Panc1 (cell line): ENCODE results near the gene GNLY. TPM values are rescaled to one million over a fixed set of nuclear protein-coding genes. Genes with fewer than 3 reads are reported as not detected.

ENCODE experiments used
- ATAC-seq: fragments of 200-7000 bp; cut with Tn5 transposase; 2 replicates; pipeline ENCODE4 v1.9.1; 2020; ENCODE audit warnings: mild to moderate bottlenecking, moderate library complexity
- BruUV-seq: library from RNA; stranded (reverse); fragments of 400-500 nt; replicated peaks from 2 replicates; lab custom pipeline; 2021; lab: Mats Ljungman, UMichigan
- CTCF ChIA-PET: fragments of 300-600 bp; sonication (Branson Sonifier 250); formaldehyde crosslinking; loops from one replicate; lab custom pipeline; 2022; ENCODE audit warnings: antibody characterized with exemption; lab: Charles Lee
- POLR2A ChIA-PET: fragments of 300-600 bp; sonication (Branson Sonifier 250); formaldehyde crosslinking; loops from one replicate; lab custom pipeline; 2022; ENCODE audit warnings: antibody characterized with exemption; lab: Charles Lee
- DNase-seq: peaks from one replicate; pipeline ENCODE4 v3.0.0-alpha.2; 2010; ENCODE audit warnings: low read depth, low spot score
- H3K27ac ChIP-seq: 2 replicates; pipeline ENCODE4 v1.5.1; 2011; ENCODE audit warnings: mild to moderate bottlenecking, low read length, inconsistent platforms
- H3K27me3 ChIP-seq: fragments of 200-500 bp; sonication (Bioruptor generic); 2 replicates; pipeline ENCODE4 v1.6.0; 2014; ENCODE audit warnings: low read length, inconsistent platforms; ENCODE audit not compliant: control insufficient read depth, insufficient read depth
- H3K36me3 ChIP-seq: fragments of 200-500 bp; sonication (Bioruptor generic); 2 replicates; pipeline ENCODE4 v1.5.1; 2014; ENCODE audit warnings: inconsistent platforms, mild to moderate bottlenecking, low read length, moderate library complexity; ENCODE audit not compliant: control insufficient read depth, insufficient read depth
- H3K4me1 ChIP-seq: 2 replicates; pipeline ENCODE4 v1.5.1; 2011; ENCODE audit warnings: inconsistent platforms, mild to moderate bottlenecking, low read length, moderate library complexity; ENCODE audit not compliant: control insufficient read depth, insufficient read depth
- H3K4me3 ChIP-seq, 2 experiments: 2 replicates each; pipeline ENCODE4 v1.5.1; 2011 to 2012; ENCODE audit warnings: low read depth in 2 of 2, low read length in 2 of 2, mild to moderate bottlenecking in 2 of 2, inconsistent platforms in 1 of 2, moderate library complexity in 1 of 2
- H3K9me3 ChIP-seq: fragments of 200-500 bp; sonication (Bioruptor generic); 2 replicates; pipeline ENCODE4 v1.5.1; 2014; ENCODE audit warnings: low read depth, mild to moderate bottlenecking, inconsistent platforms, low read length, moderate library complexity; ENCODE audit not compliant: control insufficient read depth, insufficient read depth
- POLR2AphosphoS5 ChIP-seq: IDR thresholded peaks from 2 replicates; pipeline ENCODE4 v1.6.1; 2012; ENCODE audit warnings: mild to moderate bottlenecking, low read depth, low read length, moderate library complexity
- SIN3A ChIP-seq: IDR thresholded peaks from 2 replicates; pipeline ENCODE4 v1.6.1; 2012; ENCODE audit warnings: low read depth, mild to moderate bottlenecking, low read length, moderate library complexity, borderline replicate concordance; ENCODE audit not compliant: insufficient read depth
- TCF7L2 ChIP-seq: IDR thresholded peaks from 2 replicates; pipeline ENCODE4 v1.6.1; 2011; ENCODE audit warnings: mild to moderate bottlenecking, low read depth, low read length, inconsistent platforms
- in situ Hi-C: cut with HindIII; loops from 2 replicates; pipeline ENCODE4 v1.10.0; 2016; ENCODE audit warnings: low sequenced_read_pairs, low pct_unique_long_range_greater_than_20kb
- intact Hi-C: fragments of 100-400 bp; cut with micrococcal nuclease; formaldehyde crosslinking; loops from one replicate; pipeline ENCODE4 v1.10.0; 2022; ENCODE audit not compliant: unreplicated experiment
- total RNA-seq: library from RNA; stranded (reverse); gene quantifications from one replicate; pipeline ENCODE4 v1.2.1, GENCODE V29; 2021; ENCODE audit not compliant: unreplicated experiment
- TF ChIP-seq, protein P1 (sequence below), 2 experiments: IDR thresholded peaks; 2 replicates each; pipeline ENCODE4 v1.6.1; 2011 to 2012; ENCODE audit warnings: low read depth in 2 of 2, control low read depth in 1 of 2, low read length in 1 of 2, mild to moderate bottlenecking in 1 of 2, moderate library complexity in 1 of 2; ENCODE audit not compliant: insufficient read depth in 1 of 2
- TF ChIP-seq, protein P2 (sequence below): fragments of 450-650 bp; IDR thresholded peaks from 2 replicates; pipeline ENCODE4 v1.5.1; 2017; ENCODE audit warnings: mild to moderate bottlenecking

The GNLY gene
- total RNA-seq, 1 experiment from 2014 or later = not detected

DNA sequence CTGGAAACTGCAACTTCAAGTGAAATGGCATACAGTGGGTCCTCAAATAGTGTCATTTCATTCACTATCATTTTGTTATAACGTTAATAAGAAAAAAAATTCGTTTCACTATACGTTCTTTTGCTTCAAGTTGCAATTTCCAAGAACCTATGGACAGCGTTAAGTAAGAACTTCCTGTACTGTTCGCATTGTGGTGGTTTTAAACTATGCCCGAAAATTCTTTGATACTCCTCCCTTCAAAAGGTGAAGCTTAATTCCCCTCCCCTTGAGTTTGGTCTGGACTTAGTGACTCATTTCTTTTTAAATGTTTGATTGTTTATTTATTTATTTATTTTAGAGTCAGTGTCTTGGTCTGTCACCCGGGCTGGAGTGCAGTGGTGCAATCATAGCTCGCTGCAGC lies 20.7 kb downstream of the GNLY start:
- Histone ChIP-seq H3K27ac (no peak overlapping the region), H3K9me3 (no peaks in the 10 kb centered on the region), H3K4me3 (no peak overlapping the region), H3K27me3 (no peaks in the 10 kb centered on the region), H3K4me1 (no peaks in the 10 kb centered on the region), H3K36me3 (no peaks in the 10 kb centered on the region)
- DNase-seq = no peak
- intact Hi-C loops = no loop called here
- TF ChIP-seq POLR2AphosphoS5 (no peak), TCF7L2 (no peak), SIN3A (no peak)
- TF ChIP-seq, protein P1, sequence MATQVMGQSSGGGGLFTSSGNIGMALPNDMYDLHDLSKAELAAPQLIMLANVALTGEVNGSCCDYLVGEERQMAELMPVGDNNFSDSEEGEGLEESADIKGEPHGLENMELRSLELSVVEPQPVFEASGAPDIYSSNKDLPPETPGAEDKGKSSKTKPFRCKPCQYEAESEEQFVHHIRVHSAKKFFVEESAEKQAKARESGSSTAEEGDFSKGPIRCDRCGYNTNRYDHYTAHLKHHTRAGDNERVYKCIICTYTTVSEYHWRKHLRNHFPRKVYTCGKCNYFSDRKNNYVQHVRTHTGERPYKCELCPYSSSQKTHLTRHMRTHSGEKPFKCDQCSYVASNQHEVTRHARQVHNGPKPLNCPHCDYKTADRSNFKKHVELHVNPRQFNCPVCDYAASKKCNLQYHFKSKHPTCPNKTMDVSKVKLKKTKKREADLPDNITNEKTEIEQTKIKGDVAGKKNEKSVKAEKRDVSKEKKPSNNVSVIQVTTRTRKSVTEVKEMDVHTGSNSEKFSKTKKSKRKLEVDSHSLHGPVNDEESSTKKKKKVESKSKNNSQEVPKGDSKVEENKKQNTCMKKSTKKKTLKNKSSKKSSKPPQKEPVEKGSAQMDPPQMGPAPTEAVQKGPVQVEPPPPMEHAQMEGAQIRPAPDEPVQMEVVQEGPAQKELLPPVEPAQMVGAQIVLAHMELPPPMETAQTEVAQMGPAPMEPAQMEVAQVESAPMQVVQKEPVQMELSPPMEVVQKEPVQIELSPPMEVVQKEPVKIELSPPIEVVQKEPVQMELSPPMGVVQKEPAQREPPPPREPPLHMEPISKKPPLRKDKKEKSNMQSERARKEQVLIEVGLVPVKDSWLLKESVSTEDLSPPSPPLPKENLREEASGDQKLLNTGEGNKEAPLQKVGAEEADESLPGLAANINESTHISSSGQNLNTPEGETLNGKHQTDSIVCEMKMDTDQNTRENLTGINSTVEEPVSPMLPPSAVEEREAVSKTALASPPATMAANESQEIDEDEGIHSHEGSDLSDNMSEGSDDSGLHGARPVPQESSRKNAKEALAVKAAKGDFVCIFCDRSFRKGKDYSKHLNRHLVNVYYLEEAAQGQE (IDR thresholded peaks at IDR 0.05; ENCODE audit: insufficient read depth in 1 of 2, low read depth in 2 of 2, low read length in 1 of 2) = no peak
- TF ChIP-seq, protein P2, sequence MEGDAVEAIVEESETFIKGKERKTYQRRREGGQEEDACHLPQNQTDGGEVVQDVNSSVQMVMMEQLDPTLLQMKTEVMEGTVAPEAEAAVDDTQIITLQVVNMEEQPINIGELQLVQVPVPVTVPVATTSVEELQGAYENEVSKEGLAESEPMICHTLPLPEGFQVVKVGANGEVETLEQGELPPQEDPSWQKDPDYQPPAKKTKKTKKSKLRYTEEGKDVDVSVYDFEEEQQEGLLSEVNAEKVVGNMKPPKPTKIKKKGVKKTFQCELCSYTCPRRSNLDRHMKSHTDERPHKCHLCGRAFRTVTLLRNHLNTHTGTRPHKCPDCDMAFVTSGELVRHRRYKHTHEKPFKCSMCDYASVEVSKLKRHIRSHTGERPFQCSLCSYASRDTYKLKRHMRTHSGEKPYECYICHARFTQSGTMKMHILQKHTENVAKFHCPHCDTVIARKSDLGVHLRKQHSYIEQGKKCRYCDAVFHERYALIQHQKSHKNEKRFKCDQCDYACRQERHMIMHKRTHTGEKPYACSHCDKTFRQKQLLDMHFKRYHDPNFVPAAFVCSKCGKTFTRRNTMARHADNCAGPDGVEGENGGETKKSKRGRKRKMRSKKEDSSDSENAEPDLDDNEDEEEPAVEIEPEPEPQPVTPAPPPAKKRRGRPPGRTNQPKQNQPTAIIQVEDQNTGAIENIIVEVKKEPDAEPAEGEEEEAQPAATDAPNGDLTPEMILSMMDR = no peak
- CTCF ChIA-PET = no interaction called here
- ATAC-seq = no peak
- in situ Hi-C loops = no loop called here
- BruUV-seq = no TSS peak
- POLR2A ChIA-PET = no interaction called here

- Histone ChIP-seq H3K4me1 (no peaks in the 10 kb centered on the region), H3K27ac (no peak overlapping the region), H3K4me3 (no peak overlapping the region), H3K36me3 (no peaks in the 10 kb centered on the region), H3K9me3 (no peaks in the 10 kb centered on the region), H3K27me3 (no peaks in the 10 kb centered on the region)
- ATAC-seq = no peak
- TF ChIP-seq, protein P2 = no peak
- TF ChIP-seq, protein P1 (IDR thresholded peaks at IDR 0.05; ENCODE audit: insufficient read depth in 1 of 2, low read depth in 2 of 2, low read length in 1 of 2) = no peak
- TF ChIP-seq SIN3A (no peak), POLR2AphosphoS5 (no peak), TCF7L2 (no peak)
- no TSS peak for BruUV-seq
- ChIA-PET CTCF (interaction anchor here (0.6 kb wide), 1 partner anchor 106 kb away, joined by 3 read pairs; no protein-coding TSS in a partner anchor), POLR2A (no interaction called here)
- in situ Hi-C loops (no loop called here), intact Hi-C loops (no loop called here)
- DNase-seq = no peak
These were observed 22.3 kb downstream of the GNLY start for GRCh38 chr2:85716346-85716914.
